Aorta (tissue), 5 donors: ENCODE measurements around the gene KCNMA1. TPM values are rescaled to one million over a fixed set of nuclear protein-coding genes. Genes with fewer than 3 reads are reported as not detected.

Source experiments
- ATAC-seq: fragments of 200-7000 bp; cut with Tn5 transposase; one replicate; pipeline ENCODE4 v1.9.1; 2022; ENCODE audit warnings: moderate library complexity; ENCODE audit not compliant: low FRiP score
- DNase-seq, 2 donors: peaks; one replicate each; pipeline ENCODE4 v3.0.0-alpha.2; 2020
- H3K27ac ChIP-seq, 2 donors: one replicate each; pipeline ENCODE4 v1.5.1; 2013; ENCODE audit warnings: low read length in 2 of 2, mild to moderate bottlenecking in 2 of 2, moderate library complexity in 2 of 2, control low read depth in 1 of 2, inconsistent platforms in 1 of 2, low read depth in 1 of 2
- H3K27me3 ChIP-seq, 2 donors: one replicate each; pipeline ENCODE4 v1.6.1; 2013; ENCODE audit warnings: control low read depth in 1 of 2, low read length in 1 of 2, mild to moderate bottlenecking in 1 of 2, moderate library complexity in 1 of 2; ENCODE audit not compliant: insufficient read depth in 2 of 2, control insufficient read depth in 1 of 2
- H3K36me3 ChIP-seq, 2 donors: one replicate each; pipeline ENCODE4 v1.6.1; 2013; ENCODE audit warnings: control low read depth in 1 of 2, low read length in 1 of 2, mild to moderate bottlenecking in 1 of 2; ENCODE audit not compliant: insufficient read depth in 2 of 2, control insufficient read depth in 1 of 2
- H3K4me1 ChIP-seq, 2 donors: one replicate each; pipeline ENCODE4 v1.6.1; 2013; ENCODE audit warnings: low read length in 2 of 2, control low read depth in 1 of 2, mild to moderate bottlenecking in 1 of 2, moderate library complexity in 1 of 2; ENCODE audit not compliant: insufficient read depth in 2 of 2, control insufficient read depth in 1 of 2
- H3K4me3 ChIP-seq, 2 donors: one replicate each; pipeline ENCODE4 v1.5.1; 2013; ENCODE audit warnings: low read length in 2 of 2, control low read depth in 1 of 2, mild to moderate bottlenecking in 1 of 2
- H3K9me3 ChIP-seq: one replicate; pipeline ENCODE4 v1.6.1; 2013; ENCODE audit warnings: mild to moderate bottlenecking, low read length; ENCODE audit not compliant: control insufficient read depth
- WGBS, 2 donors: extraction: QIAGEN DNeasy Blood & Tissue Kit; methylation state at CpG; one replicate each; pipeline ENCODE4 v1.1.7; 2013; 5-methylcytosine and 5-hydroxymethylcytosine counted together
- intact Hi-C, 2 donors: fragments of 100-400 bp; cut with DNase I; formaldehyde crosslinking; loops; one replicate each; pipeline versions ENCODE4 v1.14.2 to v1.15.0; 2022
- polyA plus RNA-seq, 2 donors: library from polyadenylated mRNA; stranded (reverse); fragments of 200-250 nt; gene quantifications; one replicate each; pipeline ENCODE4 v1.2.3, GENCODE V29; 2013
- total RNA-seq, 2 donors: library from RNA; stranded (reverse); fragmentation: NEBNext Ultra II Directional; extraction: Animal tissue kit (Norgen Biotek cat#: 25700); gene quantifications; one replicate each; pipeline ENCODE4 v1.2.1, GENCODE V29; 2021
- donor health status: healthy with polysubstance abuse.
- donor health status: Bipolar disorder and iron deficiency.
- donor health status: DM: no; HTN: no; CAD: no.
- donor health status: DM: no; HTN: no; CAD: no.
- donor health status: DM: yes; HTN: yes; CAD: no.

KCNMA1 gene
- total and polyA plus RNA-seq, 4 donors: 36.8 to 163 (median 125) TPM

DNA sequence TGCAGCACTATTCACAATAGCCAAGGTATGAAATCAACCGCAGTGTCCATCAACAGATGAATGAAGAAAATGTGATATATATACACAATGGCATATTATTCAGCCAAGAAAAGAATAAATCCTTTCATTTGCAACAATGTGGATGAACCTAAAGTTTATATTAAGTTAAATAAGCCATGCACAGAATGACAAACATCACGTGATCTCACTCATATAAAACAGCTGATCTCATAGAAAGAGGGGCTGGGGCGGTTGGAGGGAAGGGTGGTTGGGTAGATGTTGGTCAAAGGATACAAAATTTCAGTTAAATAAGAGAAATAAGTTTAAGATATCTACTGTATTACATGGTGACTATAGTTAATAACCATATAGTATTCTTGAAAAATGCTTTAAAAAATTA, 502.1 kb downstream of the KCNMA1 start:
- Histone ChIP-seq H3K4me1 (peaks cover 0 to 4% of the 10 kb centered on the region in 2 donors), H3K36me3 (no peaks in the 10 kb centered on the region), H3K9me3 (no peaks in the 10 kb centered on the region), H3K27ac (no peak overlapping the region), H3K4me3 (no peak overlapping the region), H3K27me3 (no peaks in the 10 kb centered on the region)
- ATAC-seq: no peak
- DNase-seq: no peak
- 98% methylated on average over 3 of the region's 3 CpGs for WGBS, 2 donors
- intact Hi-C loops: no loop called here

DNA sequence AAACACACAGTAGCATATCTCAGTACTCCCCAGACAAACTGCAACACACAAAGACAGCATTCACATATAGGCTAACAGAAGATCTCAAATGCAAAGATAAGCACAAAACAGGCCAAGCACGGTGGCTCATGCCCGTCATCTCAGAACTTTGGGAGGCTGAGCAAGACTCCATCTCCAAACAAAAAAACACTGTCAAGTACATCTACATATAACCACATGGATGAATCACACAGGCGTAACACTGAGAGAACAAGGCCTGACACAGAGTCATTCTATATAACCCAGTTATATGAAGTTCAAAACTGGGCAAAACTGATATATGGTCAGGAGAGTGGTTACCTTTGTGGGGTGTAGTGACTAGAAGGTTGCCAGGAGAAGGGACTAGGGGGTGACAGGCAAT, 506.4 kb downstream of the KCNMA1 start:
- intact Hi-C loops: no loop called here
- Histone ChIP-seq H3K36me3 (no peaks in the 10 kb centered on the region), H3K4me1 (peaks cover 0 to 7% of the 10 kb centered on the region in 2 donors), H3K27ac (no peak overlapping the region), H3K9me3 (no peaks in the 10 kb centered on the region), H3K27me3 (no peaks in the 10 kb centered on the region), H3K4me3 (no peak overlapping the region)
- ATAC-seq (no peak), DNase-seq (no peak)
- WGBS, 2 donors: 93 to 94% methylated on average over 3 of the region's 3 CpGs

DNA sequence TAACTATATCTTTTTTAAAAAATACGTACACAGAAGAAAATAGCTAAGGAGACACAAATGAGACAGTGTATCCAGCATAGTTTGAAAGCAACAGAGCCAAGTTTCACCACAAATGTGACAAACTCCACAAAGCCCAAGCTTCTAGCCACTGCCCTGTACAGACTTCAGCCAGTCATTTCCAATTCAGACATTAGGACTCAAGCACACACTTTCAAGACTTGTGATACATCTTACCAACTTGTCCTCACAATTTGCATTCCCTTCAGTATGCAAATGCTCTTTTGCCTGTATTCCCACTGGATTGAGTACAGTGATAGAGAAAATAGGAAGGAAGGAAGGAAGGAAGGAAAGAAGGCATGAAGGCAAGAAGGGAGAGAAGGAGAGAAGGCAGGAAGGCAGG, 510.4 kb downstream of the KCNMA1 start:
- WGBS, 2 donors: 86 to 98% methylated on average over 1 of the region's 1 CpG
- peaks cover 2 to 7% of the 10 kb centered on the region in 2 donors for H3K4me1 ChIP-seq
- intact Hi-C loops: no loop called here
- no peaks in the 10 kb centered on the region for H3K9me3 ChIP-seq
- H3K27me3 ChIP-seq: no peaks in the 10 kb centered on the region
- no peak overlapping the region for H3K27ac ChIP-seq
- ATAC-seq (no peak), DNase-seq (no peak)
- H3K4me3 ChIP-seq: no peak overlapping the region
- H3K36me3 ChIP-seq: no peaks in the 10 kb centered on the region

DNA sequence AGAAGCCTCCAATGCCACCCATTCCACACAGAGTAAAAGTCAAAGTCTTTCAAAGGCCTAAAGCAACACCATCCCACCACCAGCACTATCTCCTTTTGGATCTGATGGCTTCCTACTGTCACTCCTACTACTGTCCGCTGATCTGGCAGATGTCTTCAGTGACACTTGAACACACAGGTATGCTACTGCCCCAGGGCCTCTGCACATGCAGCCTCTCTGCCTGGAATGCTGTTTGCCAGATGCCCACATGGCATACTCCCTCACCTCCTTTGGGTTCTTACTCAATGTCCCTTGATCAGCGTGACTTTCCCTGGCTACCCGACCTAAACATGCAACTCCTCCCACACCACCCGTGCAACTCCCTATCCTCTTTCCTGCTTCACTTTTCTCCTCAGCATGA, 512.4 kb downstream of the KCNMA1 start:
- Histone ChIP-seq H3K27me3 (no peaks in the 10 kb centered on the region), H3K27ac (no peak overlapping the region), H3K9me3 (no peaks in the 10 kb centered on the region), H3K36me3 (no peaks in the 10 kb centered on the region), H3K4me1 (peaks cover 2 to 3% of the 10 kb centered on the region in 2 donors), H3K4me3 (no peak overlapping the region)
- WGBS, 2 donors: 88 to 90% methylated on average over 4 of the region's 4 CpGs
- DNase-seq: no peak
- ATAC-seq: no peak
- intact Hi-C loops: no loop called here

DNA sequence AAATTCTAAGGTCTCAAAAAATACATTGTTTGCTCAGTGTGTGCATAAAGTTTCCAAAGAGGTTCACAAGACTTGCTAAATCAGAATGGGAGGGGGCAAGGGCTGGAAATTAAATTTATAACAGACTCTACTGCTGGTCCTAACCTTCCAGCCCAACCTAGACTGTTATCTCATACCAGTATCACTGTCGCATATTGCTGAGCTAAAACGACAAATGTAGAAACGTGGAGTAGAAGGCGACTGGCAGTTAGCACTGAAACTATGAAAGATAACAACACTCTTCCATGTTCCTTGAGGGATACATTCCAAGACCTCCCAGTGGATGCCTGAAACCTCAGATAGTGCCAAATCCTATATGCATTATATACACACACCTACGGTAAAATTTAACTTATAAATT, 514.3 kb downstream of the KCNMA1 start:
- H3K36me3 ChIP-seq: no peaks in the 10 kb centered on the region
- peaks cover 0 to 2% of the 10 kb centered on the region in 2 donors for H3K4me1 ChIP-seq
- no peak overlapping the region for H3K27ac ChIP-seq
- intact Hi-C loops: no loop called here
- ATAC-seq: no peak
- H3K4me3 ChIP-seq: no peak overlapping the region
- DNase-seq: no peak
- WGBS, 2 donors: 91 to 95% methylated on average over 5 of the region's 5 CpGs
- H3K27me3 ChIP-seq: no peaks in the 10 kb centered on the region
- no peaks in the 10 kb centered on the region for H3K9me3 ChIP-seq

DNA sequence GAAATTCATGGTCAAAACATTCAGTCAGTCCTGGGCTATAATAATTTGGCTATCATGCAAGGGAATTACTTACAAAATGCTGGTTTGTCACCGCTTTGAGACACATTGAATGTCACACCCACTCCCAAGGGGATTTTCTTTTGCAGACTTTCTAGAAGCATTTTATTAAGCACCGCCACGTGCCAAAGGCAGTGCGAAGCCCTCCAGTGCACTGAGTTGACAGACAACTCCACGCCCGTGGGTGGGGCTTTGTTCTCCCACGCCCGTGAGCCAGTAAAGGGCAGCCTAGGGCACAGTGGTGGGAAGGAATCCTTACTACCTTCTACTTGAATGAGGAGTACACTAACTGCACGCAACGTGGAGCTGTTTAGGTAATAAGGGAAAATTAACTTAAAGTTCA, 515.8 kb downstream of the KCNMA1 start:
- Histone ChIP-seq H3K9me3 (no peaks in the 10 kb centered on the region), H3K27ac (no peak overlapping the region), H3K27me3 (no peaks in the 10 kb centered on the region), H3K4me3 (no peak overlapping the region), H3K36me3 (no peaks in the 10 kb centered on the region), H3K4me1 (peaks cover 0 to 2% of the 10 kb centered on the region in 2 donors)
- ATAC-seq: no peak
- intact Hi-C loops: no loop called here
- 87 to 88% methylated on average over 10 of the region's 10 CpGs for WGBS, 2 donors
- DNase-seq: no peak

DNA sequence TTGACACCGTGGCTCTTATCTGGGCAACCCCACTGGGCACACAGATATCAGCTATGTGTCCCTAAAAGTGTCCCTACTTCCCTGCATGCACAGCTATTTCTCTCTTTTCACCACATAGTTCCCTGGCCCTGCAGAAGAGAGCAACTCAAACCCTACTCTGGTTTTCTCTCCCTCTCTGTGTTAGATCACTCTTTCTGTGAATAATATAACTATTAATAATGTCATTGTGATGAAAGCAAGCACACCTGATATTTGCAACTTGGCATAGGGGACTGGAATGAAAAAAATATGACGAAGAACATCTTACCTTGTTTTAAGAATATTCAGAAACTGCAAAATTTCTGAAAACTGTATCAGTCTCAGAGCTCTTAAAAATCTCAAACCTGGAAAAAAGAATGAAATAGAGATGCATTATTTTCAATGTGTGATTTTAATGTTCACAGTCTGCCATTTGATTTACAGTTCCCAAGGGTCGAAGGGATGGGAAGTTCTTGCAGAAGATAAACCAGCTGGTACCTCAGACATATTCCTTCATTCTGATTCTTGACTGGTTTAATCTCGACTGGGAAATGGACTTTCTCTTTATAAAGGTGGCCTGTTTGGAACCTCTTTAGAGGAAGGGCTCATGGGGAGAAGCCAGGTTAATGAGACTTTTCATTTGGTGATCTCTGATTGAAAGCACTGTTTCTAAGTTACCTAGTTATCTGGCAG, 516.8 kb downstream of the KCNMA1 start:
- no peak for DNase-seq
- no peak for ATAC-seq
- Histone ChIP-seq H3K27ac (no peak overlapping the region), H3K4me1 (peaks cover 0 to 1% of the 10 kb centered on the region in 2 donors), H3K4me3 (no peak overlapping the region), H3K27me3 (no peaks in the 10 kb centered on the region), H3K36me3 (no peaks in the 10 kb centered on the region), H3K9me3 (no peaks in the 10 kb centered on the region)
- 79 to 85% methylated on average over 4 of the region's 4 CpGs for WGBS, 2 donors
- intact Hi-C loops: no loop called here

DNA sequence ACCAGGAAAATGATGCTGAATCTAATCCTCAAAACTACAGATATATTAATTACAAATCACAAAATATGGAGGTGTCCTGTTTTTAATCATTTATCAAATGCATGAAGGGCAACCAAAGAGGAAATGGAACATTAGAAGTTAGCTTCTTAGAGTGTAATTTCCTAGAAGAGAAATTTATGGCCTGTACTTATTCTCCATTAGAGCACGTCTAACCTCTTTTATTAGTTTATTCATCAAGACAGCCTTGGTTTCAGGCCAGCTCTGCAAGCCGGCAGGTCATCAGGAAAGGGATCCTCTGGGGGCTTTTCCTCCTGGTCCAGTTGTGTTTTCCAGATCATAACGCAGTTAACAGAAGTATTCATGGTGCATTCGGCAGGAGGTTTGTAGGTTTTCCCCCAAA, 517.6 kb downstream of the KCNMA1 start:
- Histone ChIP-seq H3K4me1 (no peaks in the 10 kb centered on the region), H3K27me3 (no peaks in the 10 kb centered on the region), H3K9me3 (no peaks in the 10 kb centered on the region), H3K4me3 (no peak overlapping the region), H3K36me3 (no peaks in the 10 kb centered on the region), H3K27ac (no peak overlapping the region)
- intact Hi-C loops: no loop called here
- 61 to 67% methylated on average over 4 of the region's 4 CpGs for WGBS, 2 donors
- DNase-seq: no peak
- no peak for ATAC-seq

DNA sequence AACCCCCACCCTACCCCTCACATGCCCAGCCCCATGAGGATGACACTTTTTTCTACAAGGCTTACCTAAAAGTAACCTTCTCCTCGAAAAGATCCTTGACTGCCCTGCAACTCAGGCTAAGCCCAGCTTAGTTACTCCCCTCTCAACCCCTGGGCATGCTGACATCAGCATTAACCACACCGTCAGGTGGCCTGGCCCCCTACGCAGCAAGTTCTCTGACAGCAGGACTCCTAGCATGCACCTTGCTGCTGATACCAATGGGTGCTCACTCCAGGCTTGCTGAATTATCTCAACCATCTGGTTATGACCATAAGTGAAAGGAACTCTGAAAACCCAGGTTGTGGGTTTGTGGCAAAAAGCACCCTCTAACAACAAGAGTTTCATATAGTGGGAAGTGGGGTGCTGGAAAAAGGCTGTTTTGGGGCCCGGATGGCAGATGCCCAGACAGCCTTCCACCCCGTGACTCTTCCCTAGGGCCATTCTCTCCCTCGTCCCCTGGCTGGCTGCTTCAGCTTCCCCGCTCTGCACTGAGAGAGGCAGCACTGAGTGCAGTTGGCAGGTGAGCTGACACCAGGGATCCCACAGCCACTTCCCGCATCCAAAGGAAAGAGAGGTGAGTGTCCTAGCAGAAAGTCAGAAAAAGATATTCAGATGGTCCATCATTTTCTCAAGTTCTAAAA, 518.9 kb downstream of the KCNMA1 start:
- ATAC-seq: no peak
- intact Hi-C loops: loop anchor here in 1 of 2 donors (10.0 kb wide), 1 partner anchor 564 kb away; no protein-coding TSS in a partner anchor
- Histone ChIP-seq H3K27ac (no peak overlapping the region), H3K9me3 (no peaks in the 10 kb centered on the region), H3K27me3 (no peaks in the 10 kb centered on the region), H3K36me3 (no peaks in the 10 kb centered on the region), H3K4me1 (no peaks in the 10 kb centered on the region), H3K4me3 (no peak overlapping the region)
- DNase-seq: no peak
- WGBS, 2 donors: 84 to 85% methylated on average over 8 of the region's 8 CpGs
